OCI-LY1 (cell line): Measurements from ENCODE around the gene HIF1AN.

Experiments used
- CTCF ChIP-seq: fragments of 200-600 bp; sonication (generic), shearing (Covaris generic); IDR thresholded peaks from 2 replicates; pipeline ENCODE4 v1.5.1; 2017; ENCODE audit warnings: mild to moderate bottlenecking, antibody characterized with exemption, low read length, moderate library complexity, mixed read lengths
- EZH2 ChIP-seq: fragments of 200-600 bp; sonication (generic), shearing (Covaris generic); IDR thresholded peaks from 2 replicates; pipeline ENCODE4 v1.8.0; 2017; ENCODE audit warnings: borderline replicate concordance, mixed run types, mild to moderate bottlenecking, antibody characterized with exemption, low read length, moderate library complexity, mixed read lengths

GRCh38 chr10:100551738-100552137 is 16.0 kb downstream of the HIF1AN start:
- TF ChIP-seq EZH2 (no peak), CTCF (no peak)
